Spleen (tissue), 11 donors: Measurements from ENCODE around the gene GAMT. TPM values are rescaled to one million over a fixed set of nuclear protein-coding genes. Genes with fewer than 3 reads are reported as not detected.

ENCODE experiments used
- DNase-seq: peaks from one replicate; pipeline ENCODE4 v3.0.0-alpha.2; 2020
- H3K27ac ChIP-seq, 8 donors: fragments of 200-600 bp; sonication (generic) in 7 of 8; 1 replicate in 4 of 8; 2 replicates in 4 of 8; pipeline versions ENCODE4 v1.5.0 to v1.8.0; 2016 to 2021; ENCODE audit warnings: inconsistent platforms in 4 of 8, mild to moderate bottlenecking in 4 of 8, moderate library complexity in 1 of 8
- H3K27me3 ChIP-seq, 7 donors: fragments of 200-600 bp; sonication (generic) in 6 of 7; replicated peaks in 1 of 7; 1 replicate in 4 of 7; 2 replicates in 3 of 7; pipeline versions ENCODE4 v1.5.0 to v1.8.0; 2016 to 2021; ENCODE audit warnings: inconsistent platforms in 3 of 7, mild to moderate bottlenecking in 1 of 7
- H3K36me3 ChIP-seq, 6 donors: fragments of 200-600 bp; sonication (generic) in 5 of 6; 1 replicate in 4 of 6; 2 replicates in 2 of 6; pipeline versions ENCODE4 v1.5.0 to v1.8.0; 2016 to 2021; ENCODE audit warnings: inconsistent platforms in 2 of 6
- H3K4me1 ChIP-seq, 6 donors: fragments of 200-600 bp; sonication (generic) in 5 of 6; 1 replicate in 3 of 6; 2 replicates in 3 of 6; pipeline versions ENCODE4 v1.5.0 to v1.8.0; 2016 to 2021; ENCODE audit warnings: inconsistent platforms in 3 of 6
- H3K4me3 ChIP-seq, 8 donors: fragments of 200-600 bp; sonication (generic) in 7 of 8; 1 replicate in 4 of 8; 2 replicates in 4 of 8; pipeline versions ENCODE4 v1.5.0 to v1.8.0; 2016 to 2021; ENCODE audit warnings: inconsistent platforms in 4 of 8, mild to moderate bottlenecking in 4 of 8, moderate library complexity in 2 of 8
- H3K9me3 ChIP-seq, 8 donors: fragments of 200-600 bp; sonication (generic) in 7 of 8; 1 replicate in 4 of 8; 2 replicates in 4 of 8; pipeline versions ENCODE4 v1.5.0 to v1.8.0; 2016 to 2021; ENCODE audit warnings: inconsistent platforms in 4 of 8
- POLR2A ChIP-seq, 3 donors: fragments of 450-650 bp; IDR thresholded peaks; one replicate each; pipeline ENCODE4 v1.5.1; 2017; ENCODE audit warnings: antibody characterized with exemption in 3 of 3, mild to moderate bottlenecking in 1 of 3
- POLR2AphosphoS5 ChIP-seq, 3 donors: sonication (generic); formaldehyde crosslinking; IDR thresholded peaks; one replicate each; pipeline ENCODE4 v1.5.1; 2017; ENCODE audit warnings: antibody characterized with exemption in 3 of 3
- WGBS, 5 donors: extraction: QIAGEN DNeasy Blood & Tissue Kit in 3 of 5; methylation state at CpG; one replicate each; pipeline versions ENCODE4 v1.1.5 to v1.1.7; 2013 to 2018; 5-methylcytosine and 5-hydroxymethylcytosine counted together
- intact Hi-C: fragments of 100-400 bp; cut with DNase I; formaldehyde crosslinking; loops from one replicate; pipeline ENCODE4 v1.15.0; 2023; ENCODE audit warnings: low total_unique reads
- polyA plus RNA-seq, 3 donors: library from polyadenylated mRNA; stranded (reverse); fragments of 200-250 nt; gene quantifications; one replicate each; pipeline ENCODE4 v1.2.1, GENCODE V29; 2013
- total RNA-seq, 7 donors: library from RNA; depleted of rRNA in 3 of 7; stranded (reverse); fragments of >200 nt in 3 of 7; fragmentation: NEBNext Ultra II Directional in 4 of 7; extraction: Animal tissue kit (Norgen Biotek cat#: 25700) in 4 of 7; gene quantifications; one replicate each; pipeline versions ENCODE4 v1.1.0 to v1.2.1, GENCODE V29; 2016 to 2021
- TF ChIP-seq, protein P1 (sequence below), 11 experiments: fragments of 200-600 bp in 7 of 11; fragments of 450-650 bp in 4 of 11; sonication (generic) in 4 of 11; IDR thresholded peaks in 8 of 11; conservative IDR thresholded peaks in 3 of 11; 1 replicate in 7 of 11; 2 replicates in 4 of 11; pipeline versions ENCODE4 v1.4.0 to v1.8.0; 2016 to 2021; ENCODE audit warnings: antibody characterized with exemption in 11 of 11, inconsistent platforms in 4 of 11, mild to moderate bottlenecking in 1 of 11
- donor health status: healthy with polysubstance abuse.
- donor health status: DM: no; HTN: no; CAD: no; lungs with moderate emphysema.
- donor health status: DM: no; HTN: no; CAD: no.
- donor health status: Bipolar disorder and iron deficiency.
- donor health status: healthy.
- donor health status: DM: no; HTN: no; CAD: no.
- donor health status: DM: yes; HTN: yes; CAD: no.

GAMT gene
- total and polyA plus RNA-seq, 10 donors, result 7.1 to 20.4 (median 12.4) TPM

GRCh38 chr19:1390890-1391423 lies 10.4 kb downstream of the GAMT start:
- peaks cover 0 to 99% (median 68%) of the 10 kb centered on the region in 6 donors for H3K36me3 ChIP-seq
- no peak overlapping the region for H3K4me3 ChIP-seq
- no peaks in the 10 kb centered on the region for H3K9me3 ChIP-seq
- no peak overlapping the region for H3K27ac ChIP-seq
- no peaks in the 10 kb centered on the region for H3K27me3 ChIP-seq
- intact Hi-C loops, result no loop called here
- no peak for TF ChIP-seq POLR2A (IDR thresholded peaks at IDR 0.05)
- TF ChIP-seq, protein P1, sequence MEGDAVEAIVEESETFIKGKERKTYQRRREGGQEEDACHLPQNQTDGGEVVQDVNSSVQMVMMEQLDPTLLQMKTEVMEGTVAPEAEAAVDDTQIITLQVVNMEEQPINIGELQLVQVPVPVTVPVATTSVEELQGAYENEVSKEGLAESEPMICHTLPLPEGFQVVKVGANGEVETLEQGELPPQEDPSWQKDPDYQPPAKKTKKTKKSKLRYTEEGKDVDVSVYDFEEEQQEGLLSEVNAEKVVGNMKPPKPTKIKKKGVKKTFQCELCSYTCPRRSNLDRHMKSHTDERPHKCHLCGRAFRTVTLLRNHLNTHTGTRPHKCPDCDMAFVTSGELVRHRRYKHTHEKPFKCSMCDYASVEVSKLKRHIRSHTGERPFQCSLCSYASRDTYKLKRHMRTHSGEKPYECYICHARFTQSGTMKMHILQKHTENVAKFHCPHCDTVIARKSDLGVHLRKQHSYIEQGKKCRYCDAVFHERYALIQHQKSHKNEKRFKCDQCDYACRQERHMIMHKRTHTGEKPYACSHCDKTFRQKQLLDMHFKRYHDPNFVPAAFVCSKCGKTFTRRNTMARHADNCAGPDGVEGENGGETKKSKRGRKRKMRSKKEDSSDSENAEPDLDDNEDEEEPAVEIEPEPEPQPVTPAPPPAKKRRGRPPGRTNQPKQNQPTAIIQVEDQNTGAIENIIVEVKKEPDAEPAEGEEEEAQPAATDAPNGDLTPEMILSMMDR (IDR thresholded peaks at IDR 0.05 in 8 of 11, conservative IDR thresholded peaks at IDR 0.05 in 3 of 11), result no peak
- no peak for TF ChIP-seq POLR2AphosphoS5 (IDR thresholded peaks at IDR 0.05)
- 94 to 97% (median 95%) methylated on average over 34 to 42 of the region's 42 CpGs for WGBS, 5 donors
- no peak for DNase-seq
- peaks cover 0 to 26% (median 10%) of the 10 kb centered on the region in 6 donors for H3K4me1 ChIP-seq

DNA sequence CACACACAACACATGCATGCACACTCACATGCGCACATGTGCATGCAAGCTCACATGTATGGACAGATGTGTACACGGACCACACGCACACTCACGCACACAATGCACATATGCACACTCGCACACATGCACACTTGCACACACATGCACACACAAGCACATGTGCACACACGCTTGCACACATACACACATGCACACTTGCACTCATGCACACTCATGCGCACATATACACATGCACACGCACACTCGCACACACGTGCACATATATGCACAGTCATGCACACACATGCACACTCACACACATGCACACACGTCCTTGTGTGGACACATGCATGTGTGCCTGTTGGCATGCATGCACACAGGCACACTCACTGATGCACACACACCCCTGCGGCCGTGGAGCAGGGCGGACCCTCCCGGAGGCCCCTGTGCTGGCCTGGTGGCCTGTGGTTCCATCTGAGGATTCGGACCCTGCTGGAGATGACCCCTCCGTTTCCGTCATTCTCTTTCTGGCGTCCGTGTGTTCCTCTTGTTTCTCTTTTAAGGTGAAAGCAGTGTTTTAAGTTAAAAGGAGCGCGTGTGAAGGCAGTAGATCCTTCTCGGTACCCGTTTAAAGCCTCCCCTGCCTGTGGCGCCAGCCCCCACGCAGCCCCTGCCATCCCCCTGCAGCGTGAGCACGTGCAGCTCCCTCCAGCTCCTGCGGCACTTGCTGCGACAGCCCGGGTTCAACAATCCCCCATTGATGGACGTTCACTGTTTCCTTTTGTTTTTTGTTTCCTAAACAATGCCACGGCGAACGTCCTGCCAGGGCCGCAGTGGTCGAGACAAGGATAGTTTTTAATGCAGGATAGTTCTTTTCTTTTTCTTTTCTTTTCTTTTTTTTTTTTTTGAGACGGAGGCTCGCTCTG lies 12.1 kb downstream of the GAMT start:
- Histone ChIP-seq H3K27me3 (no peaks in the 10 kb centered on the region), H3K36me3 (peaks cover 0 to 87% (median 63%) of the 10 kb centered on the region in 6 donors), H3K27ac (no peak overlapping the region), H3K4me1 (peaks cover 8 to 38% (median 25%) of the 10 kb centered on the region in 6 donors), H3K4me3 (no peak overlapping the region), H3K9me3 (no peaks in the 10 kb centered on the region)
- TF ChIP-seq, protein P1 (IDR thresholded peaks at IDR 0.05 in 8 of 11, conservative IDR thresholded peaks at IDR 0.05 in 3 of 11), result no peak
- TF ChIP-seq POLR2A (IDR thresholded peaks at IDR 0.05) (no peak), POLR2AphosphoS5 (IDR thresholded peaks at IDR 0.05) (no peak)
- intact Hi-C loops, result no loop called here
- no peak for DNase-seq
- WGBS, 5 donors, result 92 to 95% (median 94%) methylated on average over 39 of the region's 39 CpGs

- Histone ChIP-seq H3K4me1 (peaks cover 9 to 43% (median 28%) of the 10 kb centered on the region in 6 donors), H3K4me3 (no peak overlapping the region), H3K36me3 (peaks cover 0 to 81% (median 56%) of the 10 kb centered on the region in 6 donors), H3K27ac (no peak overlapping the region), H3K9me3 (no peaks in the 10 kb centered on the region), H3K27me3 (no peaks in the 10 kb centered on the region)
- TF ChIP-seq, protein P1 (IDR thresholded peaks at IDR 0.05 in 8 of 11, conservative IDR thresholded peaks at IDR 0.05 in 3 of 11), result no peak
- TF ChIP-seq POLR2A (IDR thresholded peaks at IDR 0.05), result no peak
- TF ChIP-seq POLR2AphosphoS5 (IDR thresholded peaks at IDR 0.05), result no peak
- intact Hi-C loops, result no loop called here
- WGBS, 5 donors, result 93 to 97% (median 95%) methylated on average over 9 to 17 of the region's 17 CpGs
- no peak for DNase-seq
These were observed 12.7 kb downstream of the GAMT start for GRCh38 chr19:1388637-1389026.
